Activated CD8-positive, alpha-beta memory T cell treated with anti-CD3 and anti-CD28 coated beads, Interleukin-2, amount 50 U/mL, for 24 hours (primary cell): ENCODE measurements around the gene NOP53.
"Not testable (repeated sequence)": the region's sequence is repeated elsewhere in the genome, so short reads cannot be mapped to it uniquely, and the experiment has no call there.

ENCODE experiments used
- DNase-seq: peaks from one replicate; pipeline ENCODE4 v3.0.0-alpha.2; 2020; ENCODE audit errors: extremely low read depth

NOP53 gene

GRCh38 chr19:47745010-47745901 is at the start of gene NOP53:
TSS of gene NOP53 (plus strand) at chr19:47745546. CDS start at chr19:47745560, 14 bp downstream.
- DNase-seq = peak; percentile 94

GRCh38 chr19:47696635-47697034 is 48.7 kb upstream of the NOP53 start:
- no peak for DNase-seq

GRCh38 chr19:47697863-47698609 is 47.3 kb upstream of the NOP53 start:
- no peak for DNase-seq

- DNase-seq = no peak
Observed at GRCh38 chr19:47698631-47699359, 46.6 kb upstream of the NOP53 start.

- no peak for DNase-seq
Observed at GRCh38 chr19:47699360-47699917, 45.9 kb upstream of the NOP53 start.

GRCh38 chr19:47700934-47701716 is 44.2 kb upstream of the NOP53 start:
- no peak for DNase-seq

GRCh38 chr19:47701717-47702552 is 43.4 kb upstream of the NOP53 start:
- no peak for DNase-seq

GRCh38 chr19:47702671-47703070 is 42.7 kb upstream of the NOP53 start:
- DNase-seq = no peak

- no peak for DNase-seq
Observed at GRCh38 chr19:47703301-47703700, 42.0 kb upstream of the NOP53 start.

GRCh38 chr19:47704024-47704423 is 41.3 kb upstream of the NOP53 start:
- DNase-seq = no peak

GRCh38 chr19:47704656-47705055 is 40.7 kb upstream of the NOP53 start:
- DNase-seq = no peak

- peak; percentile 38 for DNase-seq
Observed at GRCh38 chr19:47707135-47707925, 38.0 kb upstream of the NOP53 start.

- no peak for DNase-seq
Observed at GRCh38 chr19:47711652-47712242, 33.6 kb upstream of the NOP53 start.

GRCh38 chr19:47713046-47714021 is 32.0 kb upstream of the NOP53 start, which contains the start of gene EHD2:
TSS of gene EHD2 (plus strand) at chr19:47713422. CDS start at chr19:47716613, 3,191 bp downstream.
- no peak for DNase-seq

GRCh38 chr19:47714339-47714738 is 31.0 kb upstream of the NOP53 start:
- DNase-seq = no peak

- not testable (repeated sequence) for DNase-seq
Observed at GRCh38 chr19:47714855-47715254, 30.5 kb upstream of the NOP53 start.

GRCh38 chr19:47716270-47716937 is 28.9 kb upstream of the NOP53 start:
- DNase-seq = no peak
